A673 (cell line): ENCODE data around the gene CELF4. TPM values are rescaled to one million over a fixed set of nuclear protein-coding genes. Genes with fewer than 3 reads are reported as not detected.

Experiments used
- BruUV-seq: library from RNA; stranded (reverse); fragments of 400-500 nt; replicated peaks from 2 replicates; lab custom pipeline; 2021; lab: Mats Ljungman, UMichigan
- CTCF ChIA-PET: fragments of 300-600 bp; sonication (Branson Sonifier 250); formaldehyde crosslinking; loops from one replicate; lab custom pipeline; 2022; ENCODE audit warnings: antibody characterized with exemption; lab: Charles Lee
- POLR2A ChIA-PET: fragments of 300-600 bp; sonication (Branson Sonifier 250); formaldehyde crosslinking; loops from one replicate; lab custom pipeline; 2022; ENCODE audit warnings: antibody characterized with exemption; ENCODE audit not compliant: low non-redundant PET; lab: Charles Lee
- DNase-seq: peaks from one replicate; pipeline ENCODE4 v3.0.0-alpha.2; 2015; ENCODE audit warnings: low spot score
- H3K27ac ChIP-seq: fragments of 200-600 bp; sonication (generic); 2 replicates; pipeline ENCODE4 v1.5.1; 2016; ENCODE audit warnings: mixed run types, low read depth, mild to moderate bottlenecking, mixed read lengths, antibody characterized with exemption, low read length; ENCODE audit not compliant: poor library complexity, severe bottlenecking
- H3K27me3 ChIP-seq: fragments of 200-600 bp; sonication (generic); replicated peaks from 2 replicates; pipeline ENCODE4 v1.6.1; 2017; ENCODE audit warnings: mixed run types, low read depth, mild to moderate bottlenecking, mixed read lengths, antibody characterized with exemption, low read length; ENCODE audit not compliant: insufficient read depth, poor library complexity
- H3K36me3 ChIP-seq: fragments of 200-600 bp; sonication (generic); 2 replicates; pipeline ENCODE4 v1.6.1; 2016; ENCODE audit warnings: mixed run types, mild to moderate bottlenecking, mixed read lengths, antibody characterized with exemption, low read length; ENCODE audit not compliant: insufficient read depth, poor library complexity, severe bottlenecking
- H3K4me1 ChIP-seq: fragments of 200-600 bp; sonication (generic); 2 replicates; pipeline ENCODE4 v1.6.1; 2017; ENCODE audit warnings: mixed run types, mild to moderate bottlenecking, mixed read lengths, antibody characterized with exemption, low read length; ENCODE audit not compliant: insufficient read depth, poor library complexity, severe bottlenecking
- H3K4me3 ChIP-seq: fragments of 200-600 bp; sonication (generic); 2 replicates; pipeline ENCODE4 v1.5.1; 2016; ENCODE audit warnings: low read depth, mixed run types, mild to moderate bottlenecking, mixed read lengths, low read length; ENCODE audit not compliant: poor library complexity, severe bottlenecking
- H3K9me3 ChIP-seq: fragments of 200-600 bp; sonication (generic); 2 replicates; pipeline ENCODE4 v1.6.1; 2016; ENCODE audit warnings: mixed run types, low read depth, mild to moderate bottlenecking, mixed read lengths, antibody characterized with exemption, low read length; ENCODE audit not compliant: poor library complexity, severe bottlenecking
- CTCF ChIP-seq: fragments of 300-800, 200-600 bp; sonication (generic); conservative IDR thresholded peaks from 2 replicates; pipeline ENCODE4 v1.5.1; 2017; ENCODE audit warnings: low read depth, mild to moderate bottlenecking, antibody characterized with exemption, low read length, moderate library complexity, mixed read lengths
- EZH2 ChIP-seq: fragments of 200-600 bp; sonication (generic); IDR thresholded peaks from 2 replicates; pipeline ENCODE4 v1.6.1; 2017; ENCODE audit warnings: borderline replicate concordance, low read depth, mild to moderate bottlenecking, mixed read lengths, antibody characterized with exemption, low read length; ENCODE audit not compliant: poor library complexity, severe bottlenecking
- intact Hi-C: fragments of 100-400 bp; cut with micrococcal nuclease; formaldehyde crosslinking; loops from one replicate; pipeline ENCODE4 v1.10.0; 2022; ENCODE audit not compliant: unreplicated experiment
- total RNA-seq: library from RNA; stranded (reverse); gene quantifications from 2 replicates; pipeline ENCODE4 v1.2.3, GENCODE V29; 2021

CELF4 gene
- total RNA-seq, 1 experiment from 2014 or later: not detected

DNA sequence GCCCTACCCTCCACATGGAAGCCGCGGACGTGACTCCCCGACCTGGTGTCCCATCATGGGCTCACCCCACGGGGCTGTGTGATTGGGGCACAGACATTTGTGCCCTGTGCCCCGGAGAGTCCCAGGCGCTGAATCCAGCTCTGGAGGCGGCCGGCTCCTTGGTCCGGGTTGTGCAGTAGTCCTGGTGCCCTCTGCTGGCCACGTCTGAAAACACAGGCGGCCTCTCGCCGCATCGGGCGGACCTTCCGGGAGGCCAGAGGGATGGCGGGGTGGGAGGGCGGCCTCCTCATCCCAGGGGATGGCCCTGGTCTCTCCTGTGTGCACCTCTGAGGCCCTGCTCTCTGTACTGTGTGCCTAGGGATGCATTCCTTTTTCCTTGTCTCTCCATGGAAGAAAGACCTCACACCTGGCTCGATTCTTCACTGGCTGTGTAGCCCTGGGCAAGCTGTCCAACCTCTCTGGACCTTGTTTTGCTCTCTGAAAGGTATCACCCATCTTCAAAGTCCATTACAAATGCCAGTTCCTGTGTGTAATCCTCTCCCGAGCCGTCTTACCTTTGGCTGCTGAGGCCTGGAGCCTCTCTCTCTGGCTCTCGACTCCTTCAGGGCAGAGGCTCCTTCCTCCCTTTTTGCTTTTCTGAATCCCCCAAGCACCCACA, 27.6 kb downstream of the CELF4 start:
- TF ChIP-seq EZH2: no peak
- TF ChIP-seq CTCF: peak; percentile 90
- Histone ChIP-seq H3K9me3 (no peaks in the 10 kb centered on the region), H3K27ac (no peak overlapping the region), H3K4me1 (no peaks in the 10 kb centered on the region), H3K4me3 (no peak overlapping the region), H3K36me3 (no peaks in the 10 kb centered on the region), H3K27me3 (peaks cover 100% of the 10 kb centered on the region)
- ChIA-PET CTCF (interaction anchor here (0.7 kb wide), 1 partner anchor 454 kb away, joined by 3 read pairs; no protein-coding TSS in a partner anchor), POLR2A (no interaction called here)
- intact Hi-C loops: loop anchor here (5.0 to 10.0 kb wide), 4 partner anchors 93 to 596 kb away; no protein-coding TSS in a partner anchor
- peak; percentile 64 for DNase-seq
- no TSS peak for BruUV-seq

- H3K4me1 ChIP-seq: no peaks in the 10 kb centered on the region
- no peak for DNase-seq
- no peaks in the 10 kb centered on the region for H3K9me3 ChIP-seq
- H3K27ac ChIP-seq: no peak overlapping the region
- no TSS peak for BruUV-seq
- TF ChIP-seq EZH2: no peak
- TF ChIP-seq CTCF: no peak
- H3K4me3 ChIP-seq: no peak overlapping the region
- no peaks in the 10 kb centered on the region for H3K36me3 ChIP-seq
- intact Hi-C loops: loop anchor here (5.0 to 10.0 kb wide), 4 partner anchors 92 to 594 kb away; no protein-coding TSS in a partner anchor
- ChIA-PET POLR2A (no interaction called here), CTCF (no interaction called here)
- peaks cover 100% of the 10 kb centered on the region for H3K27me3 ChIP-seq
Measured at GRCh38 chr18:37536656-37537055, 28.9 kb downstream of the CELF4 start.

DNA sequence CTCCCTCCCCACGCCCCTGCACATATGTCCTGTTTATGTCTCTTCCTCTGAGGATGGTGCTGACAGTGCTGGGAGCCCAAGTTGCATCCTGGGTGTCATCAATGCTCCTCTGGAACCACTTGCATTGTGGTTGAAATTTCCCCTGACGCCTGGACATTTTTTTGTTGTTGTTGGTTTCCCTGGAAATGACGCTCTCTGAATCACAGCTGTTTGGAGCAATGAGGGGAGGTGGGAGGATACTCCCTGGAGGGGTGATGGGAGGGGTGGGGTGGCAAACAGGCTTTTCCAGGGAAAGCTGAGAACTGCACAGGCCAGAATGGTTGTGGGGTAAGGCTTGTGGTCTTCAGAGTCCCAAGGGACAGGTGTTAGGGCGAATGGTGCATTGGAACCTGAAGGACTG, 29.6 kb downstream of the CELF4 start:
- Histone ChIP-seq H3K27ac (no peak overlapping the region), H3K9me3 (no peaks in the 10 kb centered on the region), H3K36me3 (no peaks in the 10 kb centered on the region), H3K27me3 (peaks cover 100% of the 10 kb centered on the region), H3K4me3 (no peak overlapping the region), H3K4me1 (no peaks in the 10 kb centered on the region)
- no TSS peak for BruUV-seq
- no peak for TF ChIP-seq EZH2
- no peak for TF ChIP-seq CTCF
- intact Hi-C loops: loop anchor here (5.0 to 10.0 kb wide), 4 partner anchors 91 to 594 kb away; no protein-coding TSS in a partner anchor
- no peak for DNase-seq
- CTCF ChIA-PET: no interaction called here
- POLR2A ChIA-PET: no interaction called here
